HG03565 (cell line): ENCODE data around the gene RANBP10.
A peak's percentile ranks its signal among the peaks of the same experiment; 100 is the strongest.
"Not testable (repeated sequence)": the region's sequence is repeated elsewhere in the genome, so short reads cannot be mapped to it uniquely, and the experiment has no call there.

Experiments
- ATAC-seq: cut with Tn5 transposase; IDR thresholded peaks from one replicate; pipeline ENCODE4 v1.9.1; 2021; ENCODE audit warnings: mild to moderate bottlenecking, moderate library complexity; ENCODE audit not compliant: unreplicated experiment

RANBP10 gene

GRCh38 chr16:67806428-67807147, at the start of gene RANBP10, which contains the start of gene TSNAXIP1:
Gene RANBP10, minus strand, starts transcription at chr16:67806560. Its CDS starts 24 bp downstream, at chr16:67806536.
Gene TSNAXIP1, plus strand, starts transcription at chr16:67806889. Its CDS starts 261 bp downstream, at chr16:67807150.
- ATAC-seq: peak; percentile 90

GRCh38 chr16:67855789-67856188, 49.4 kb upstream of the RANBP10 start:
- no peak for ATAC-seq

- ATAC-seq: no peak
These were observed 47.3 kb upstream of the RANBP10 start for GRCh38 chr16:67853670-67854069.

- ATAC-seq: no peak
These were observed 41.8 kb upstream of the RANBP10 start for GRCh38 chr16:67848118-67848517.

- ATAC-seq: peak; percentile 27
These were observed 40.9 kb upstream of the RANBP10 start, which contains the start of gene CENPT for GRCh38 chr16:67847064-67847861. Gene CENPT, minus strand, starts transcription at chr16:67847693. Its CDS starts 13,834 bp downstream, at chr16:67833859.

GRCh38 chr16:67846320-67847063, 40.1 kb upstream of the RANBP10 start, which contains the start of gene NUTF2:
Gene NUTF2, plus strand, starts transcription at chr16:67846933. Its CDS starts 18,198 bp downstream, at chr16:67865131.
- peak; percentile 42 for ATAC-seq

- ATAC-seq: no peak
These were observed 39.6 kb upstream of the RANBP10 start for GRCh38 chr16:67846063-67846319.

- ATAC-seq: no peak
These were observed 39.1 kb upstream of the RANBP10 start for GRCh38 chr16:67845291-67846062.

- ATAC-seq: no peak
These were observed 38.1 kb upstream of the RANBP10 start for GRCh38 chr16:67844497-67844896.

GRCh38 chr16:67843343-67843765, 37.0 kb upstream of the RANBP10 start:
- no peak for ATAC-seq

- ATAC-seq: no peak
These were observed 36.4 kb upstream of the RANBP10 start for GRCh38 chr16:67842509-67843342.

GRCh38 chr16:67841816-67842508, 35.6 kb upstream of the RANBP10 start, which contains the start of gene THAP11:
Gene THAP11, plus strand, starts transcription at chr16:67842320. Its CDS starts 235 bp downstream, at chr16:67842555.
- ATAC-seq: peak; percentile 51

- no peak for ATAC-seq
These were observed 34.9 kb upstream of the RANBP10 start for GRCh38 chr16:67841198-67841815.

GRCh38 chr16:67837811-67838210, 31.5 kb upstream of the RANBP10 start:
- no peak for ATAC-seq

- not testable (repeated sequence) for ATAC-seq
These were observed 30.8 kb upstream of the RANBP10 start for GRCh38 chr16:67837190-67837589.

- ATAC-seq: no peak
These were observed 27.9 kb upstream of the RANBP10 start for GRCh38 chr16:67834242-67834614.

GRCh38 chr16:67833415-67834241, 27.3 kb upstream of the RANBP10 start:
- peak; percentile 91 for ATAC-seq

- ATAC-seq: no peak
These were observed 26.7 kb upstream of the RANBP10 start for GRCh38 chr16:67833030-67833414.
